Measurements from ENCODE around the gene FUZ. TPM values are rescaled to one million over a fixed set of nuclear protein-coding genes. Genes with fewer than 3 reads are reported as not detected.

FUZ gene
- total RNA-seq, 4 donors from 2014 or later: 14.1 to 38.0 (median 23.4) TPM

DNA sequence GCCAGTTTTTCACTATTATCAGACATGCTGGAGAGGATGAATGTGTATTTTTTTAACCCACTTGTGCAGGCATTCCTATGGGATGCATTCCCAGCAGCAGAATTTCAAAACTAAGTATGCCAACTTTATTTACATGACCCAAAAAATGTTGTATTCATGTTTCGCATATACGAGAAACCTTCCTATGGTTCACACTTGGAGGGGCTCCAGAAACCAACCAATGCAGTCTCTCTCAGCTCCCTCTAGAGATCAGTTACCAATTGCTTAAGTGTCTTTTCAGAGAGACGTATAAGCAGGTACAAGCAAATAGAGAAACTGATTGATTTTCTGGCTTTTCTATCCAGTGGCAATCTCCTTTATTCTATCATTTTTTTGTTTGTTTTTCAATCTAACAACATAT, 32.3 kb upstream of the FUZ start:
- no peak for DNase-seq (ENCODE audit: extremely low spot score)
- 52% methylated on average over 3 of the region's 3 CpGs for WGBS
- Histone ChIP-seq H3K36me3 (peaks cover 0 to 6% (median 2%) of the 10 kb centered on the region in 4 donors), H3K4me3 (no peak overlapping the region), H3K9me3 (no peaks in the 10 kb centered on the region), H3K4me1 (peaks cover 5 to 10% (median 7%) of the 10 kb centered on the region in 4 donors), H3K27ac (replicated peaks in 1 of 4) (no peak overlapping the region), H3K27me3 (no peaks in the 10 kb centered on the region)
- TF ChIP-seq POLR2AphosphoS5 (IDR thresholded peaks at IDR 0.05) (no peak), POLR2A (IDR thresholded peaks at IDR 0.05; ENCODE audit: low read depth) (no peak), EP300 (IDR thresholded peaks at IDR 0.05) (no peak)
- TF ChIP-seq, protein P1, sequence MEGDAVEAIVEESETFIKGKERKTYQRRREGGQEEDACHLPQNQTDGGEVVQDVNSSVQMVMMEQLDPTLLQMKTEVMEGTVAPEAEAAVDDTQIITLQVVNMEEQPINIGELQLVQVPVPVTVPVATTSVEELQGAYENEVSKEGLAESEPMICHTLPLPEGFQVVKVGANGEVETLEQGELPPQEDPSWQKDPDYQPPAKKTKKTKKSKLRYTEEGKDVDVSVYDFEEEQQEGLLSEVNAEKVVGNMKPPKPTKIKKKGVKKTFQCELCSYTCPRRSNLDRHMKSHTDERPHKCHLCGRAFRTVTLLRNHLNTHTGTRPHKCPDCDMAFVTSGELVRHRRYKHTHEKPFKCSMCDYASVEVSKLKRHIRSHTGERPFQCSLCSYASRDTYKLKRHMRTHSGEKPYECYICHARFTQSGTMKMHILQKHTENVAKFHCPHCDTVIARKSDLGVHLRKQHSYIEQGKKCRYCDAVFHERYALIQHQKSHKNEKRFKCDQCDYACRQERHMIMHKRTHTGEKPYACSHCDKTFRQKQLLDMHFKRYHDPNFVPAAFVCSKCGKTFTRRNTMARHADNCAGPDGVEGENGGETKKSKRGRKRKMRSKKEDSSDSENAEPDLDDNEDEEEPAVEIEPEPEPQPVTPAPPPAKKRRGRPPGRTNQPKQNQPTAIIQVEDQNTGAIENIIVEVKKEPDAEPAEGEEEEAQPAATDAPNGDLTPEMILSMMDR (IDR thresholded peaks at IDR 0.05): no peak
- intact Hi-C loops (cut with DNase I): no loop called here

DNA sequence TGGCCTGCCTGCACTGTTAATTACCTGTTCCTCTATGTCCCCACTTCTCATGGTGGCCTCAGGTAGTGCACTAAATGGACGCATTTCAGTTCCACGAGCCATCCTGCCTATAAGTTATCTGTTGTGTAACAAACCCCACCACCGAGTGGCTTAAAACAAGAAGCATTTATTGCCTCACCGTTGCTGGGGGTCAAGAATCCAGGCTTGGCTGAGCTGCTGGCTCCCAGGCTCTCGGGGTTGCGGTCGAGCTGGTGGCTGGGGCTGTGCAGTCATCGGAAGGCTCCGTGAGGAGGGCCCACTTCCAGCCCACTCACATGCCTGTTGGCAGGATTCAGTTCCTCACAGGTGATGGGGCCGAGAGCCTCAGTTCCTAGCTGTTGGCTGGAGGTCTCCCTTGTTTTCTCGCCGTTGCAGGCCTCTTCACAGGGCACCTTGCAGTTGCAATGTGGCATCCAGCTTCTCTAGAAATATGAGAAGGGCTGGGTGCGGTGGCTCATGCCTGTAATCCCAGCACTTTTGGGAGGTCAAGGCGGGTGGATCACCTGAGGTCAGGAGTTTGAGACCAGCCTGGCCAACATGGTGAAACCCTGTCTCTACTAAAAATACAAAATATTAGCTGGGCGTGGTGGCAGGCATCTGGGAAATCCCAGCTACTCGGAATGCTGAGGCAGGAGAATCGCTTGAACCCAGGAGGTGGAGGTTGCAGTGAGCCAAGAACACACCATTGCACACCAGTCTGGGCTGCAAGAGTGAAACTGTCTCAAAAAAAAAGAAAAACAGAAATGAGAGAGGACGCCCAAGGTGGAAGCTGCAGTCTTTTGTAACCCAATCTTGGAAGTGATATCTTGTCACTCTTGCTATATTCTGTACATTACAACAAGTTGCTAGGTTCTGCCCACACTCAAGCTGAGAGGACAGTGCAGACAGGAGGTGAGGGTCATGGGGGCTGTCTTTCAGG, 31.3 kb upstream of the FUZ start:
- Histone ChIP-seq H3K4me1 (peaks cover 0 to under 1% (median 0%) of the 10 kb centered on the region in 4 donors), H3K27ac (replicated peaks in 1 of 4) (no peak overlapping the region), H3K36me3 (peaks cover 0 to 10% (median 8%) of the 10 kb centered on the region in 4 donors), H3K4me3 (no peak overlapping the region), H3K27me3 (no peaks in the 10 kb centered on the region), H3K9me3 (no peaks in the 10 kb centered on the region)
- TF ChIP-seq POLR2A (IDR thresholded peaks at IDR 0.05; ENCODE audit: low read depth) (no peak), EP300 (IDR thresholded peaks at IDR 0.05) (no peak)
- DNase-seq (ENCODE audit: extremely low spot score): no peak
- 81% methylated on average over 18 of the region's 18 CpGs for WGBS
- intact Hi-C loops (cut with DNase I): no loop called here

DNA sequence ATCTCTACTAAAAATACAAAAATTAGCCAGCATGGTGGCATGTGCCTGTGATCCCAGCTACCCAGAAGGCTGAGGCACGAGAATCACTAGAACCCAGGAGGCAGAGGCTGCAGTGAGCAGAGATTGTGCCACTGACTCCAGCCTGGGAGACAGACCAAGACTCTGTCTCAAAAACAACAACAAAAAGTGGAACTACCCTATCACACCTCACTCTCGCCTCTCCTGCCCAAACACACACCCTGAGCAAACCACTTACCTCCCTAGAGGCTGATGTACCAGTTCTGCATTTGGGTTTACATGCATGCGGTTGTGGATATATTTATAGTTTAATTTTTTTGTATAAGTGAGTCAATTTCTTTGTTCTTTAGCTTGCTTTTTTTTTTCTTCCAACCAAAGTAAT, 30.2 kb upstream of the FUZ start:
- no peak for DNase-seq (ENCODE audit: extremely low spot score)
- Histone ChIP-seq H3K27ac (replicated peaks in 1 of 4) (no peak overlapping the region), H3K4me3 (no peak overlapping the region), H3K27me3 (no peaks in the 10 kb centered on the region), H3K4me1 (no peaks in the 10 kb centered on the region), H3K9me3 (no peaks in the 10 kb centered on the region), H3K36me3 (peaks cover 0 to 22% (median 19%) of the 10 kb centered on the region in 4 donors)
- 84% methylated on average over 2 of the region's 3 CpGs for WGBS
- intact Hi-C loops (cut with DNase I): no loop called here
- TF ChIP-seq EP300 (IDR thresholded peaks at IDR 0.05): no peak
- no peak for TF ChIP-seq POLR2A (IDR thresholded peaks at IDR 0.05; ENCODE audit: low read depth)
- TF ChIP-seq, protein P1 (IDR thresholded peaks at IDR 0.05): no peak
- no peak for TF ChIP-seq POLR2AphosphoS5 (IDR thresholded peaks at IDR 0.05)

DNA sequence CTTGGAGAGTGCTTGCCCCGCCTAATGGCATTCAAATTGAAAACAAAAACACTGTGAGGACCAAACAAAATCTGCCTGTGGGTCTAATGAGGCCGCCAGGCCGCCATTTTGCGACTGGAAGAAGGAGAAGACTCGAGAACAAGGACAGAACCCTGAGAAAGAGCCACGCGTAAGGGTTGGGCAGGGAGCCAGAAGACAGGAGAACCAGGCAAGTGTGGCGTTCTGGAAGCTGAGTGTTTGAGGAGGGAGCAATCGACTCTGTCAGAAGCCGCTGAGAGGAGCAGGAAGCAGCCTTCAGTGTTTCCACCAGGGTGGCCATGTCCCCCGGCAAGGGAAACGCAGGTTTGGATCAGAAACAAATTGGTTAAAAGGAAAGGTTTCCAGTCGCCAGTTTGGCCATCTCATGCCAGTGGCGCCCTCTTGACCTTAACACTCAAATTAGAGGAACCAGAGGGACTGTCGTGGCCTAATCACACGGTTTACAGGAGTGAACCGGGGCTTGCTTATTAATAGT, 27.7 kb upstream of the FUZ start:
- 91% methylated on average over 17 of the region's 17 CpGs for WGBS
- Histone ChIP-seq H3K4me3 (no peak overlapping the region), H3K27me3 (no peaks in the 10 kb centered on the region), H3K9me3 (no peaks in the 10 kb centered on the region), H3K36me3 (peaks cover 10 to 46% (median 44%) of the 10 kb centered on the region in 4 donors), H3K4me1 (no peaks in the 10 kb centered on the region), H3K27ac (replicated peaks in 1 of 4) (no peak overlapping the region)
- intact Hi-C loops (cut with DNase I): no loop called here
- no peak for TF ChIP-seq EP300 (IDR thresholded peaks at IDR 0.05)
- TF ChIP-seq, protein P1 (IDR thresholded peaks at IDR 0.05): no peak
- no peak for TF ChIP-seq POLR2A (IDR thresholded peaks at IDR 0.05; ENCODE audit: low read depth)
- no peak for TF ChIP-seq POLR2AphosphoS5 (IDR thresholded peaks at IDR 0.05)
- DNase-seq (ENCODE audit: extremely low spot score): no peak

DNA sequence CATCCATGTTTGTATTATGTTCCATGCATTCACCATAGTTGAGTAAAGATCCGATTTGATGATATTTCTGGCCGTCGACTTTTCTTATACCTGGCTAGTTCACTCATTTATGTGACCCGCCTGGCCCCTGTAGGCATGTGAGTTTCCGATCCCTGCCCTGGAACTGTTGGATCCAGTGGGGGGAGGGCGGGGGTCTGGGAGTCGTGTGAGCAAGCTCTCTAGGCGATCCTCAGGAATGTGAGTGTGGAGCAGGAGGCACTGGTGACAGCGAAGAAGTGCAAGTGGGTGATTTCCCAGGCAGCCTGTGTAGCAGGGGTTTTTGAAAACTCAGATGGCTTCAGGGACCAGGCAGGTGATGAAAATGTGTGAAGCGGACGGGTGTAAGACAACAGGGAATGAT, 27.2 kb upstream of the FUZ start:
- no peak for DNase-seq (ENCODE audit: extremely low spot score)
- Histone ChIP-seq H3K36me3 (peaks cover 14 to 51% (median 49%) of the 10 kb centered on the region in 4 donors), H3K4me3 (no peak overlapping the region), H3K9me3 (no peaks in the 10 kb centered on the region), H3K4me1 (no peaks in the 10 kb centered on the region), H3K27ac (replicated peaks in 1 of 4) (no peak overlapping the region), H3K27me3 (no peaks in the 10 kb centered on the region)
- intact Hi-C loops (cut with DNase I): no loop called here
- TF ChIP-seq POLR2A (IDR thresholded peaks at IDR 0.05; ENCODE audit: low read depth) (no peak), POLR2AphosphoS5 (IDR thresholded peaks at IDR 0.05) (no peak)
- TF ChIP-seq, protein P1 (IDR thresholded peaks at IDR 0.05): no peak
- WGBS: 87% methylated on average over 11 of the region's 11 CpGs
